Measurements from ENCODE around the gene SLC39A11. TPM values are rescaled to one million over a fixed set of nuclear protein-coding genes. Genes with fewer than 3 reads are reported as not detected.

SLC39A11 gene
- total RNA-seq, 1 experiment from 2014 or later: 15.2 TPM

GRCh38 chr17:72802726-72803125, 289.8 kb downstream of the SLC39A11 start:
- no peak overlapping the region for H4K8ac ChIP-seq (replicated peaks; ENCODE audit: insufficient read length, low read depth, low read length)
- H3K79me1 ChIP-seq (ENCODE audit: insufficient read depth, low read depth, low read length, poor library complexity, severe bottlenecking): no peaks in the 10 kb centered on the region
- Mint-ChIP-seq H3K36me3 (ENCODE audit: insufficient read depth in 1 of 3, low read depth in 3 of 3) (peaks cover 12 to 18% (median 18%) of the 10 kb centered on the region in 3 experiments), H3K9me3 (peaks cover 28 to 29% of the 10 kb centered on the region in 2 experiments), H3K27me3 (ENCODE audit: low read depth) (peaks cover 2% of the 10 kb centered on the region; the same call in 1 of the 2 replicates), H3K4me3 (no peak overlapping the region), H3K4me1 (no peaks in the 10 kb centered on the region), H3K27ac (peak overlapping the region in 1 of 3 experiments; percentile 27; a peak in 1 of 7 replicates)
- H4K91ac ChIP-seq (ENCODE audit: insufficient read length, low read depth, low read length): no peak overlapping the region
- H3K23me2 ChIP-seq (ENCODE audit: insufficient read length, low read depth, low read length, poor library complexity, severe bottlenecking): no peaks in the 10 kb centered on the region
- no CpG with 5 or more reads among the region's 8 CpGs for WGBS (ENCODE audit: extremely low coverage, insufficient read length, low lambda C conversion rate)
- no peak for TF ChIP-seq CTCF (conservative IDR thresholded peaks at IDR 0.05)
- H3K4ac ChIP-seq (ENCODE audit: low read depth, low read length): no peak overlapping the region
- H3K4me1 ChIP-seq (ENCODE audit: insufficient read depth, low read length): no peaks in the 10 kb centered on the region
- H3K9me3 ChIP-seq (ENCODE audit: control insufficient read depth, low read depth, low read length): peaks cover 4% of the 10 kb centered on the region
- H3T11ph ChIP-seq (ENCODE audit: low read length): no peak overlapping the region
- no peaks in the 10 kb centered on the region for H4K20me1 ChIP-seq (ENCODE audit: control insufficient read depth, insufficient read depth, insufficient read length)
- H3K79me2 ChIP-seq (ENCODE audit: insufficient read depth, low read length): no peaks in the 10 kb centered on the region
- H3K18ac ChIP-seq (ENCODE audit: insufficient read length, low read depth, low read length): no peak overlapping the region
- no peak overlapping the region for H3K9ac ChIP-seq (ENCODE audit: extremely low read depth, insufficient read length, low read length)
- H2BK12ac ChIP-seq (ENCODE audit: insufficient read length, low read depth, low read length): no peak overlapping the region
- H3K27ac ChIP-seq (ENCODE audit: insufficient read length, low read depth, low read length): no peak overlapping the region
- H3K56ac ChIP-seq (ENCODE audit: insufficient read length, low read depth, low read length): no peak overlapping the region
- no peak overlapping the region for H2BK20ac ChIP-seq (ENCODE audit: low read depth, low read length, poor library complexity, severe bottlenecking)
- H3K4me2 ChIP-seq (ENCODE audit: insufficient read depth, insufficient read length, low read length): no peak overlapping the region
- H2AK5ac ChIP-seq (ENCODE audit: insufficient read length, low read length): no peak overlapping the region
- H2AFZ ChIP-seq (ENCODE audit: low read length): no peak overlapping the region
- H2BK5ac ChIP-seq (ENCODE audit: insufficient read length, low read length): no peak overlapping the region
- H4K5ac ChIP-seq (ENCODE audit: insufficient read length, low read depth, low read length): no peak overlapping the region
- DNase-seq: no peak
- H3K27me3 ChIP-seq (ENCODE audit: insufficient read depth, low read length): no peaks in the 10 kb centered on the region
- H2BK15ac ChIP-seq (ENCODE audit: low read depth, low read length): no peak overlapping the region
- H2BK120ac ChIP-seq (ENCODE audit: low read depth, low read length, poor library complexity, severe bottlenecking): no peak overlapping the region
- no peak overlapping the region for H3K14ac ChIP-seq (ENCODE audit: insufficient read depth, low read length)
- H3K23ac ChIP-seq (ENCODE audit: insufficient read length, low read depth, low read length): no peak overlapping the region
